Loucy (cell line): ENCODE results near the gene NOD1.

Experiments
- H2AFZ ChIP-seq: fragments of 200-600 bp; sonication (generic); 2 replicates; pipeline ENCODE4 v1.6.0; 2016; ENCODE audit warnings: antibody characterized with exemption, mild to moderate bottlenecking, low read length, moderate library complexity
- H3F3A ChIP-seq: fragments of 200-600 bp; 2 replicates; pipeline ENCODE4 v1.6.0; 2016; ENCODE audit warnings: antibody characterized with exemption, low read depth, mild to moderate bottlenecking
- H3K27me3 ChIP-seq: fragments of 200-600 bp; sonication (generic); 2 replicates; pipeline ENCODE4 v1.6.1; 2014; ENCODE audit warnings: low read length, mild to moderate bottlenecking; ENCODE audit not compliant: insufficient read depth, poor library complexity, severe bottlenecking
- H3K36me3 ChIP-seq: fragments of 200-600 bp; sonication (generic); 2 replicates; pipeline ENCODE4 v1.6.1; 2016; ENCODE audit warnings: low read length; ENCODE audit not compliant: insufficient read depth
- H3K4me1 ChIP-seq: fragments of 200-600 bp; sonication (generic); 2 replicates; pipeline ENCODE4 v1.5.1; 2014; ENCODE audit warnings: low read length, mild to moderate bottlenecking; ENCODE audit not compliant: insufficient read depth, poor library complexity, severe bottlenecking
- H3K4me2 ChIP-seq: fragments of 200-600 bp; sonication (generic); 2 replicates; pipeline ENCODE4 v1.6.0; 2014; ENCODE audit warnings: antibody characterized with exemption, low read length, low read depth, mild to moderate bottlenecking; ENCODE audit not compliant: poor library complexity, severe bottlenecking
- H3K4me3 ChIP-seq: fragments of 200-600 bp; sonication (generic); 2 replicates; pipeline ENCODE4 v1.5.1; 2014; ENCODE audit warnings: low read length, mild to moderate bottlenecking, mixed read lengths; ENCODE audit not compliant: poor library complexity, severe bottlenecking
- H3K79me2 ChIP-seq: fragments of 200-600 bp; sonication (generic); 2 replicates; pipeline ENCODE4 v1.6.1; 2014; ENCODE audit warnings: low read length; ENCODE audit not compliant: insufficient read depth
- H3K9ac ChIP-seq: fragments of 200-600 bp; sonication (generic); 2 replicates; pipeline ENCODE4 v1.6.0; 2014; ENCODE audit warnings: mild to moderate bottlenecking, low read depth, low read length, moderate library complexity; ENCODE audit not compliant: poor library complexity, severe bottlenecking
- H3K9me2 ChIP-seq: fragments of 200-600 bp; sonication (generic); replicated peaks from 2 replicates; pipeline ENCODE4 v1.6.1; 2016; ENCODE audit warnings: low read depth, low read length, mixed read lengths
- H3K9me3 ChIP-seq: fragments of 200-600 bp; sonication (generic); 2 replicates; pipeline ENCODE4 v1.6.1; 2014; ENCODE audit warnings: mild to moderate bottlenecking, antibody characterized with exemption, low read length, low read depth; ENCODE audit not compliant: insufficient read depth
- H4K20me1 ChIP-seq: fragments of 200-600 bp; sonication (generic); 2 replicates; pipeline ENCODE4 v1.6.0; 2014; ENCODE audit warnings: antibody characterized with exemption, low read length, mild to moderate bottlenecking; ENCODE audit not compliant: insufficient read depth, poor library complexity, severe bottlenecking
- CTCF ChIP-seq: fragments of 200-600 bp; sonication (generic); conservative IDR thresholded peaks from 2 replicates; pipeline ENCODE4 v1.5.1; 2014; ENCODE audit warnings: mild to moderate bottlenecking, antibody characterized with exemption, low read length
- EZH2phosphoT487 ChIP-seq: fragments of 200-600 bp; IDR thresholded peaks from 2 replicates; pipeline ENCODE4 v1.6.1; 2018; ENCODE audit warnings: antibody characterized with exemption, mild to moderate bottlenecking, moderate library complexity, borderline replicate concordance

NOD1 gene

GRCh38 chr7:30428246-30429155 is 50.1 kb downstream of the NOD1 start:
- Histone ChIP-seq H3K9me2 (no peaks in the 10 kb centered on the region), H2AFZ (no peak overlapping the region), H3K4me3 (no peak overlapping the region), H3K9me3 (no peaks in the 10 kb centered on the region), H3K9ac (no peak overlapping the region), H4K20me1 (no peaks in the 10 kb centered on the region), H3K4me2 (no peak overlapping the region), H3K4me1 (peaks cover 25% of the 10 kb centered on the region), H3K36me3 (peaks cover 16% of the 10 kb centered on the region; the same call in 1 of the 2 replicates), H3K27me3 (no peaks in the 10 kb centered on the region), H3K79me2 (no peaks in the 10 kb centered on the region), H3F3A (no peaks in the 10 kb centered on the region; the same call in 1 of the 2 replicates)
- TF ChIP-seq EZH2phosphoT487 (no peak), CTCF (no peak)

- Histone ChIP-seq H3K36me3 (peaks cover 12% of the 10 kb centered on the region; the same call in 1 of the 2 replicates), H3K9me3 (no peaks in the 10 kb centered on the region), H3K79me2 (no peaks in the 10 kb centered on the region), H3K27me3 (no peaks in the 10 kb centered on the region), H4K20me1 (no peaks in the 10 kb centered on the region), H3K4me1 (peaks cover 32% of the 10 kb centered on the region), H3K4me3 (no peak overlapping the region), H3K4me2 (no peak overlapping the region), H3F3A (no peaks in the 10 kb centered on the region; the same call in 1 of the 2 replicates), H3K9me2 (no peaks in the 10 kb centered on the region), H3K9ac (no peak overlapping the region), H2AFZ (no peak overlapping the region)
- no peak for TF ChIP-seq EZH2phosphoT487
- no peak for TF ChIP-seq CTCF
Observed at GRCh38 chr7:30427296-30428070, 51.1 kb downstream of the NOD1 start.

- peak overlapping the region; percentile 5 for H3K4me2 ChIP-seq
- H3K36me3 ChIP-seq, result peaks cover 5% of the 10 kb centered on the region; the same call in 1 of the 2 replicates
- peak overlapping the region; percentile 16 for H3K9ac ChIP-seq
- TF ChIP-seq EZH2phosphoT487 (no peak), CTCF (no peak)
- no peak overlapping the region for H3K4me3 ChIP-seq
- no peak overlapping the region for H2AFZ ChIP-seq
- H3K9me3 ChIP-seq, result no peaks in the 10 kb centered on the region
- H3K79me2 ChIP-seq, result no peaks in the 10 kb centered on the region
- peaks cover 19% of the 10 kb centered on the region for H3K4me1 ChIP-seq
- H3K9me2 ChIP-seq, result no peaks in the 10 kb centered on the region
- H4K20me1 ChIP-seq, result no peaks in the 10 kb centered on the region
- H3K27me3 ChIP-seq, result no peaks in the 10 kb centered on the region
- H3F3A ChIP-seq, result no peaks in the 10 kb centered on the region; the same call in 1 of the 2 replicates
Observed at GRCh38 chr7:30424506-30424905, 54.1 kb downstream of the NOD1 start.
